Heart left ventricle (tissue), 16 donors: ENCODE data around the gene UBR7. TPM values are rescaled to one million over a fixed set of nuclear protein-coding genes. Genes with fewer than 3 reads are reported as not detected.
"Not testable (repeated sequence)": the region's sequence is repeated elsewhere in the genome, so short reads cannot be mapped to it uniquely, and the experiment has no call there.

Experiments
- ATAC-seq, 4 donors: fragments of 200-7000 bp; cut with Tn5 transposase; one replicate each; pipeline ENCODE4 v1.9.1; 2020 to 2022; ENCODE audit warnings: moderate library complexity in 4 of 4, mild to moderate bottlenecking in 3 of 4, moderate number of reproducible peaks in 1 of 4
- DNase-seq, 5 donors: peaks; one replicate each; pipeline ENCODE4 v3.0.0-alpha.2; 2020
- H3K27ac ChIP-seq, 12 donors: fragments of 200-600 bp; sonication (generic) in 4 of 12; one replicate each; pipeline versions ENCODE4 v1.5.0 to v1.8.0; 2016 to 2022; ENCODE audit warnings: mild to moderate bottlenecking in 2 of 12
- H3K27me3 ChIP-seq, 9 donors: fragments of 200-600 bp; sonication (generic) in 2 of 9; one replicate each; pipeline versions ENCODE4 v1.5.1 to v1.8.0; 2016 to 2022; ENCODE audit warnings: mild to moderate bottlenecking in 3 of 9
- H3K36me3 ChIP-seq, 9 donors: fragments of 200-600 bp; sonication (generic) in 2 of 9; one replicate each; pipeline versions ENCODE4 v1.5.0 to v1.8.0; 2018 to 2022; ENCODE audit warnings: mild to moderate bottlenecking in 2 of 9
- H3K4me1 ChIP-seq, 12 donors: fragments of 200-600 bp; sonication (generic) in 4 of 12; one replicate each; pipeline versions ENCODE4 v1.5.0 to v1.8.0; 2016 to 2022; ENCODE audit warnings: mild to moderate bottlenecking in 3 of 12
- H3K4me3 ChIP-seq, 12 donors: fragments of 200-600 bp; sonication (generic) in 4 of 12; one replicate each; pipeline versions ENCODE4 v1.5.0 to v1.8.0; 2017 to 2022; ENCODE audit warnings: mild to moderate bottlenecking in 9 of 12, moderate library complexity in 4 of 12
- H3K9me3 ChIP-seq, 12 donors: fragments of 200-600 bp; sonication (generic) in 4 of 12; one replicate each; pipeline versions ENCODE4 v1.5.0 to v1.8.0; 2016 to 2022; ENCODE audit warnings: mild to moderate bottlenecking in 1 of 12
- POLR2A ChIP-seq, 2 donors: fragments of 450-650 bp; IDR thresholded peaks; one replicate each; pipeline ENCODE4 v1.6.1; 2017; ENCODE audit warnings: antibody characterized with exemption in 2 of 2, mild to moderate bottlenecking in 2 of 2, moderate library complexity in 2 of 2
- WGBS, 4 donors: extraction: QIAGEN DNeasy Blood & Tissue Kit in 2 of 4; methylation state at CpG; one replicate each; pipeline versions ENCODE4 v1.1.5 to v1.1.7; 2013 to 2018; 5-methylcytosine and 5-hydroxymethylcytosine counted together
- intact Hi-C, 10 donors: fragments of 100-400 bp; cut with DNase I; formaldehyde crosslinking; loops; one replicate each; pipeline versions ENCODE4 v1.11.1 to v1.14.2; 2022
- polyA plus RNA-seq, 2 donors: library from polyadenylated mRNA; stranded (reverse); fragments of 200-250 nt; gene quantifications; one replicate each; pipeline ENCODE4 v1.2.3, GENCODE V29; 2013
- total RNA-seq, 9 donors: library from RNA; depleted of rRNA in 2 of 9; stranded (reverse); fragments of >200 nt in 2 of 9; fragmentation: NEBNext Ultra II Directional in 3 of 9; extraction: Animal tissue kit (Norgen Biotek cat#: 25700) in 3 of 9; gene quantifications; one replicate each; pipeline versions ENCODE4 v1.1.0 to v1.2.4, GENCODE V29; 2016 to 2023
- TF ChIP-seq, protein P1 (sequence below), 12 donors: fragments of 200-600 bp; sonication (generic) in 4 of 12; IDR thresholded peaks; one replicate each; pipeline versions ENCODE4 v1.5.0 to v1.8.0; 2018 to 2022; ENCODE audit warnings: antibody characterized with exemption in 12 of 12, mild to moderate bottlenecking in 5 of 12
- donor health status: ischemic (EF 13 %, LVEDD 7.1; RV severe dilation, severe dysfunction).
- donor health status: healthy with polysubstance abuse.
- donor health status: DM: no; HTN: yes; CAD: no.
- donor health status: DM: no; HTN: no; CAD: no.
- donor health status: ischemic (EF 25% LVEDD 6.9; RV normal size, moderate dysfunction).
- donor health status: ischemic (EF 25% LVEDD 5.7; RV mildly dilated, moderate dysfunction).
- donor health status: healthy.
- donor health status: DM: yes; HTN: yes; CAD: no.
- donor health status: ischemic (EF 35%, LVEDD 5.7; RV mildly dilated, moderate dysfunction).
- donor health status: nonischemic (EF 11% LVEDD 7.7; RV severe dilation, severe dysfunction).
- donor health status: DM: yes; HTN: yes; CAD: no.
- donor health status: PGD.
- donor health status: ischemic (EF 29% LVEDD 5.4; RV normal size, mild dysfunction).
- donor health status: nonischemic (EF 23%, LVEDD 6.1; RV moderate dilation, normal function).

Gene UBR7
- total and polyA plus RNA-seq, 11 donors = 9.4 to 39.6 (median 23.3) TPM

DNA sequence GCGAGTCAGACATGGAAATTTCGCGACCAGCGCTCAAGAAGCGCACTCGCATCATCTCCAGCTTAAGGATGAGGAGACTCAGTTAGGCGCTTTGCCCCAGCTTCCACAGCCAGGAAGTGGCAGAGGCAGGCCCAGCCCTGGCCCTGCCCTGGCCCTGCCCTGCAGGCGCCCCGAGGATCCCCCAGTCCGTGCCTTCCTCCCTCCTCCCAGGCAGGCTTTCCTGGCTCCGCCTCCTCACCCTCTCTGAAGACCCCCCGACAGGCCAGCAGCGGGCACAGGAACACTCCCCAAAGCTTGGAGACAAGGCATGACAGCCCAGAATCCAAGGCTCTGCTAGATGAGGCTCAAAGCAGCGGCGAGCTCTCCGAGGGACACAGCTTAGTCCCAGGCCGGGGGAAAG, 25.1 kb downstream of the UBR7 start:
- ATAC-seq (no peak), DNase-seq (no peak)
- peak overlapping the region in 8 of 12 donors; percentile 30 to 63 (median 56) for H3K4me3 ChIP-seq
- H3K4me1 ChIP-seq = peaks cover 0 to 6% (median 0%) of the 10 kb centered on the region in 12 donors
- H3K9me3 ChIP-seq = no peaks in the 10 kb centered on the region
- intact Hi-C loops = loop anchor here in 4 of 10 donors (10.0 kb wide), 2 partner anchors 383 to 393 kb away; no protein-coding TSS in a partner anchor
- peaks cover 0 to 9% (median 0%) of the 10 kb centered on the region in 9 donors for H3K27me3 ChIP-seq
- no peak for TF ChIP-seq POLR2A (IDR thresholded peaks at IDR 0.05)
- TF ChIP-seq, protein P1, sequence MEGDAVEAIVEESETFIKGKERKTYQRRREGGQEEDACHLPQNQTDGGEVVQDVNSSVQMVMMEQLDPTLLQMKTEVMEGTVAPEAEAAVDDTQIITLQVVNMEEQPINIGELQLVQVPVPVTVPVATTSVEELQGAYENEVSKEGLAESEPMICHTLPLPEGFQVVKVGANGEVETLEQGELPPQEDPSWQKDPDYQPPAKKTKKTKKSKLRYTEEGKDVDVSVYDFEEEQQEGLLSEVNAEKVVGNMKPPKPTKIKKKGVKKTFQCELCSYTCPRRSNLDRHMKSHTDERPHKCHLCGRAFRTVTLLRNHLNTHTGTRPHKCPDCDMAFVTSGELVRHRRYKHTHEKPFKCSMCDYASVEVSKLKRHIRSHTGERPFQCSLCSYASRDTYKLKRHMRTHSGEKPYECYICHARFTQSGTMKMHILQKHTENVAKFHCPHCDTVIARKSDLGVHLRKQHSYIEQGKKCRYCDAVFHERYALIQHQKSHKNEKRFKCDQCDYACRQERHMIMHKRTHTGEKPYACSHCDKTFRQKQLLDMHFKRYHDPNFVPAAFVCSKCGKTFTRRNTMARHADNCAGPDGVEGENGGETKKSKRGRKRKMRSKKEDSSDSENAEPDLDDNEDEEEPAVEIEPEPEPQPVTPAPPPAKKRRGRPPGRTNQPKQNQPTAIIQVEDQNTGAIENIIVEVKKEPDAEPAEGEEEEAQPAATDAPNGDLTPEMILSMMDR (IDR thresholded peaks at IDR 0.05) = no peak
- peaks cover 0 to 23% (median 19%) of the 10 kb centered on the region in 9 donors for H3K36me3 ChIP-seq
- WGBS, 4 donors = 61 to 85% (median 65%) methylated on average over 13 to 17 of the region's 17 CpGs
- no peak overlapping the region for H3K27ac ChIP-seq

DNA sequence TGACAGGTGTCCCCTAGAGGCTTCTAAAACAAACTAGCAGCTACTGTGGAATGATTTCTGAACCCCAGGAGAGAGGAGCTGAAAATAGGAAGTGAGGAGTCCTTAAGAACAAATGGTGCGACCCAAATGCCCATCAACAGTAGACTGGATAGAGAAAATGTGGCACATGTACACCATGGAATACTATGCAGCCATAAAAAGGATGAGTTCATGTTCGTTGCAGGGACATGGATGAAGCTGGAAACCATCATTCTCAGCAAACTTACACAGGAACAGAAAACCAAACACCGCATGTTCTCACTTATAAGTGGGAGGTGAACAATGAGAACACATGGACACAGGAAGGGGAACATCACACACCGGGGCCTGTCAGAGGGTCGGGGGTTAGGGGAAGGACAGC, 26.0 kb downstream of the UBR7 start:
- 89 to 92% (median 92%) methylated on average over 5 of the region's 5 CpGs for WGBS, 4 donors
- intact Hi-C loops = loop anchor here in 4 of 10 donors (10.0 kb wide), 2 partner anchors 382 to 392 kb away; no protein-coding TSS in a partner anchor
- not testable (repeated sequence) for H3K4me1 ChIP-seq

DNA sequence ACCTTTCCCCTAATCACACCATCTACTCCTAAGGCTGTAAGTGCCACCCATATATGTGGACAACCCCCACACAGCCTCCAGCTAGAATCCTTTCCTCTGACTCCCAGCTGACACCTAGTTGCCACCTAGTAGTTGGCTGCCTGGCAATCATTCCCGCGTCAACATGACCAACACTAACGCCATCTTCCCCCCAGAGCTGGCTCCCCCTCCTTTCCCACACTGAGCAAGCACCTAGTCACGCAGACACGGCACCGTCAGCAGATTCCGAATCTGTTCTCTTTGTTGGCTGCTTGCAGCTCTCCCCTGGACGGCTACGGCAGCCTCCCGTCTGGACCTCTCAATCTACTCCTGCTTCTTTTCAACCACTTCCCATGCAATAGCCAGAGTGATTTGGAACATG, 27.7 kb downstream of the UBR7 start:
- intact Hi-C loops = loop anchor here in 4 of 10 donors (10.0 kb wide), 2 partner anchors 380 to 390 kb away; no protein-coding TSS in a partner anchor
- Histone ChIP-seq H3K4me1 (peaks cover 0 to 6% (median 0%) of the 10 kb centered on the region in 12 donors), H3K4me3 (no peak overlapping the region), H3K27ac (no peak overlapping the region), H3K36me3 (peaks cover 0 to 4% (median 1%) of the 10 kb centered on the region in 9 donors), H3K9me3 (no peaks in the 10 kb centered on the region), H3K27me3 (peaks cover 0 to 9% (median 0%) of the 10 kb centered on the region in 9 donors)
- ATAC-seq = peak in 1 of 4 donors; percentile 47
- DNase-seq = no peak
- TF ChIP-seq, protein P1 (IDR thresholded peaks at IDR 0.05) = no peak
- TF ChIP-seq POLR2A (IDR thresholded peaks at IDR 0.05) = no peak
- WGBS, 4 donors = 41 to 55% (median 47%) methylated on average over 10 of the region's 10 CpGs

More for the DNA sequence above, 26.0 kb downstream of the UBR7 start:
- H3K27ac ChIP-seq, H3K9me3 ChIP-seq, DNase-seq, H3K4me3 ChIP-seq, H3K27me3 ChIP-seq, ATAC-seq: not testable (repeated sequence)
- peaks cover 0 to 14% (median 10%) of the 10 kb centered on the region in 9 donors for H3K36me3 ChIP-seq

DNA sequence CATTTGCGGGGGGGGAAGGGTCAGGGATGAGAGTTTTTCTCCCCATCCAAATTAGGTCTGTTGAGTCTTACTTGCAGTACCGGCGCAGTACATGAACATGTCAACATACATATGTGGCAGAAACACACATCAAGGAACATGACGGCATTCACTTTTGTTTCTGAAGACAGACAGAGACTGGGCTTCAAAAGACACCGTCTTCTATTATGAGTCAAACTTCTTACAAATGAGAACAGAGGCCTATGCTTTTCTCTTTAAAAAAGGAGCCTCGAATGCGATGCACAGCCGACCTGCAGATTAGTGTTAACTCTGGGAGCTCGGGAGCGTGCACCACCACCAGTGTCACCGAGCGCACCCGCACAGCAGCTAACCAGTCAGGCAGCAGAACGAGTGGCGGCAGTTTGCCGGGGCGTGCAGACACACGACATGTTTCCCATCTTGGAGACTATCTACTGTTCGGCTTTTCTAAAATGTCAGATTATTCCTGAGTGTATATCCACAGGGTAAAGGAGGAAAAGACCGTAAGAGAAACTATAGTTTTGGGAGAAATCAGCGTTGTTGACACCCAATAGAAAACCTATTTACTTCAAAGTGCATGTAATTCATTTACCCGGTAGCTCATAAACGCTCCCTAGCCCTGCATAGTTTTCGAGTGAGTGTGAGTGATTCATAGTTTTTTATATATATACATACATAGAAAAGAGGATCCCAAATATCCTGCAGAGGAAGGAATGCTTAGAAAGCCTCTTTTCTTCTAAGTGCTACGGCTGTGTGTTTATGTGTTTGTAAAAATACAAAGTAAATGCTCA, 33.0 kb downstream of the UBR7 start:
- no peaks in the 10 kb centered on the region for H3K27me3 ChIP-seq
- WGBS, 4 donors = 94 to 95% (median 95%) methylated on average over 25 of the region's 25 CpGs
- no peaks in the 10 kb centered on the region for H3K9me3 ChIP-seq
- TF ChIP-seq, protein P1 (IDR thresholded peaks at IDR 0.05) = no peak
- no peak for TF ChIP-seq POLR2A (IDR thresholded peaks at IDR 0.05)
- ATAC-seq = no peak
- H3K36me3 ChIP-seq = peaks cover 0 to 57% (median 51%) of the 10 kb centered on the region in 9 donors
- H3K27ac ChIP-seq = no peak overlapping the region
- H3K4me3 ChIP-seq = no peak overlapping the region
- intact Hi-C loops = loop anchor here in 4 of 10 donors (10.0 kb wide), 3 partner anchors 305 to 385 kb away; no protein-coding TSS in a partner anchor
- no peak for DNase-seq
- no peaks in the 10 kb centered on the region for H3K4me1 ChIP-seq
